Measurements from ENCODE around the gene TP53. TPM values are rescaled to one million over a fixed set of nuclear protein-coding genes. Genes with fewer than 3 reads are reported as not detected.

The TP53 gene
- total RNA-seq, 1 experiment from 2014 or later, result 9.2 TPM

GRCh38 chr17:7674934-7675333 is 12.4 kb downstream of the TP53 start:
- Histone ChIP-seq H3K27me3 (replicated peaks; ENCODE audit: control insufficient read depth, insufficient read depth, low read length) (no peaks in the 10 kb centered on the region), H3K4me1 (no peaks in the 10 kb centered on the region), H3K4me3 (ENCODE audit: low read depth, low read length) (no peak overlapping the region), H3K36me3 (ENCODE audit: control insufficient read depth, insufficient read depth, low read length) (no peaks in the 10 kb centered on the region; the same call in 1 of the 2 replicates), H3K9me3 (no peaks in the 10 kb centered on the region)
- peaks cover 45% of the 10 kb centered on the region for H3K36me3 Mint-ChIP-seq (ENCODE audit: insufficient read depth, unreplicated experiment)
- POLR2A ChIA-PET, result interaction anchor here (0.6 kb wide), 1 partner anchor 25 kb away, joined by 6 read pairs; no protein-coding TSS in a partner anchor
- CTCF ChIA-PET, result interaction anchor here (0.6 kb wide), 1 partner anchor 211 kb away, joined by 3 read pairs; no protein-coding TSS in a partner anchor
- H3K4me3 Mint-ChIP-seq (ENCODE audit: unreplicated experiment), result no peak overlapping the region
- no peaks in the 10 kb centered on the region for H3K27me3 Mint-ChIP-seq (ENCODE audit: insufficient read depth, unreplicated experiment)
- intact Hi-C loops (cut with micrococcal nuclease; ENCODE audit: unreplicated experiment), result no loop called here
- TF ChIP-seq CTCF (IDR thresholded peaks at IDR 0.05; ENCODE audit: insufficient read depth in 1 of 2, low read depth in 1 of 2, low read length in 1 of 2, severe bottlenecking in 1 of 2, unreplicated experiment in 1 of 2), result no peak
- H3K27ac Mint-ChIP-seq (ENCODE audit: unreplicated experiment), result no peak overlapping the region
- peaks cover 10% of the 10 kb centered on the region for H3K9me3 Mint-ChIP-seq (ENCODE audit: unreplicated experiment)
- BruUV-seq (replicated peaks), result no TSS peak
- DNase-seq, result no peak
- no peaks in the 10 kb centered on the region for H3K4me1 Mint-ChIP-seq (ENCODE audit: low read depth, unreplicated experiment)

GRCh38 chr17:7673239-7673638 is 14.1 kb downstream of the TP53 start:
- H3K27me3 Mint-ChIP-seq (ENCODE audit: insufficient read depth, unreplicated experiment), result no peaks in the 10 kb centered on the region
- BruUV-seq (replicated peaks), result no TSS peak
- Histone ChIP-seq H3K9me3 (no peaks in the 10 kb centered on the region), H3K27me3 (replicated peaks; ENCODE audit: control insufficient read depth, insufficient read depth, low read length) (no peaks in the 10 kb centered on the region), H3K4me1 (no peaks in the 10 kb centered on the region), H3K4me3 (ENCODE audit: low read depth, low read length) (no peak overlapping the region), H3K36me3 (ENCODE audit: control insufficient read depth, insufficient read depth, low read length) (no peaks in the 10 kb centered on the region; the same call in 1 of the 2 replicates)
- DNase-seq, result peak in 1 of 2 experiments; percentile 10
- H3K36me3 Mint-ChIP-seq (ENCODE audit: insufficient read depth, unreplicated experiment), result peaks cover 45% of the 10 kb centered on the region
- H3K9me3 Mint-ChIP-seq (ENCODE audit: unreplicated experiment), result peaks cover 10% of the 10 kb centered on the region
- no peak for TF ChIP-seq CTCF (IDR thresholded peaks at IDR 0.05; ENCODE audit: insufficient read depth in 1 of 2, low read depth in 1 of 2, low read length in 1 of 2, severe bottlenecking in 1 of 2, unreplicated experiment in 1 of 2)
- ChIA-PET CTCF (no interaction called here), POLR2A (interaction anchor here (0.6 kb wide), 1 partner anchor 40 kb away, joined by 5 read pairs; no protein-coding TSS in a partner anchor)
- no peak overlapping the region for H3K4me3 Mint-ChIP-seq (ENCODE audit: unreplicated experiment)
- no peak overlapping the region for H3K27ac Mint-ChIP-seq (ENCODE audit: unreplicated experiment)
- H3K4me1 Mint-ChIP-seq (ENCODE audit: low read depth, unreplicated experiment), result no peaks in the 10 kb centered on the region
- intact Hi-C loops (cut with micrococcal nuclease; ENCODE audit: unreplicated experiment), result no loop called here

GRCh38 chr17:7668482-7668881 is 18.8 kb downstream of the TP53 start:
- CTCF ChIA-PET, result no interaction called here
- peaks cover 1% of the 10 kb centered on the region for H3K9me3 Mint-ChIP-seq (ENCODE audit: unreplicated experiment)
- H3K4me1 Mint-ChIP-seq (ENCODE audit: low read depth, unreplicated experiment), result no peaks in the 10 kb centered on the region
- POLR2A ChIA-PET, result no interaction called here
- no peak overlapping the region for H3K27ac Mint-ChIP-seq (ENCODE audit: unreplicated experiment)
- DNase-seq, result no peak
- H3K27me3 ChIP-seq (replicated peaks; ENCODE audit: control insufficient read depth, insufficient read depth, low read length), result no peaks in the 10 kb centered on the region
- no peaks in the 10 kb centered on the region for H3K9me3 ChIP-seq
- H3K4me1 ChIP-seq, result no peaks in the 10 kb centered on the region
- TF ChIP-seq CTCF (IDR thresholded peaks at IDR 0.05; ENCODE audit: insufficient read depth in 1 of 2, low read depth in 1 of 2, low read length in 1 of 2, severe bottlenecking in 1 of 2, unreplicated experiment in 1 of 2), result no peak
- no peak overlapping the region for H3K4me3 ChIP-seq (ENCODE audit: low read depth, low read length)
- peaks cover 16% of the 10 kb centered on the region for H3K36me3 Mint-ChIP-seq (ENCODE audit: insufficient read depth, unreplicated experiment)
- no peak overlapping the region for H3K4me3 Mint-ChIP-seq (ENCODE audit: unreplicated experiment)
- BruUV-seq (replicated peaks), result no TSS peak
- no peaks in the 10 kb centered on the region for H3K27me3 Mint-ChIP-seq (ENCODE audit: insufficient read depth, unreplicated experiment)
- intact Hi-C loops (cut with micrococcal nuclease; ENCODE audit: unreplicated experiment), result no loop called here
- H3K36me3 ChIP-seq (ENCODE audit: control insufficient read depth, insufficient read depth, low read length), result no peaks in the 10 kb centered on the region
